ENCODE data around the gene RPL35A.

The RPL35A gene

DNA sequence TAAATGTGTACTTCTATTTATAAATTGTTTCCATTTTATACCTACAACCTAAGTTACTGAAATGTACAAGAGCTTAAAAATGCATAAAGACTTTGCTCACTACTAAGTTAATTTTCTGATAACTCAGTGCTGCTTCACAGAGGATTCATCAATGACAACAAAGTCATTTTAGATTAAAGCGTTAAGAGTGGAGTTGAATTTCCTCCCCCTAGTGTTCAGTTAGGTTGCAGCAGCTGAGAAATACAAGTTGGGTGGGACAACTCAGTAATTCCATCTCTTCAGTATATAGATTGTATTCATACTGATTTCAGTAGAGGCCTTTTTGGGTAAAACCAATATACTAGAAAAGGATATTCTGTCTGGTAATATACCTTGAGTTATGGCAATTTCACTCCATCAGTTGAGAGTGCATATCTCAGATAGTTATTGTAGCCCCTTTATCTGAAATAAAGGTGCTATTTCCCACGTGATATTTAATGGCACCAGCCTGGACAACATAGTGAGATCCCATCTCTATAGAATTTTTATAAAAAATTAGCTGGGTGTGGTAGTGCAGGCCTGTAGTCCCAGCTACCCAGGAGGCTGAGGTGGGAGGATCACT, 6.9 kb upstream of the RPL35A start:
- TF ChIP-seq CTCF (conservative IDR thresholded peaks at IDR 0.05; ENCODE audit: low read depth, low read length) = peak; percentile 86
- H3K4me3 ChIP-seq (ENCODE audit: low read length) = no peak overlapping the region
- DNase-seq (ENCODE audit: low read depth) = no peak

GRCh38 chr3:197949191-197949777, 706 bp upstream of the RPL35A start:
- no peak for TF ChIP-seq CTCF (conservative IDR thresholded peaks at IDR 0.05; ENCODE audit: low read depth, low read length)
- H3K4me3 ChIP-seq (ENCODE audit: low read length) = peak overlapping the region; percentile 86
- no peak for DNase-seq (ENCODE audit: low read depth)

DNA sequence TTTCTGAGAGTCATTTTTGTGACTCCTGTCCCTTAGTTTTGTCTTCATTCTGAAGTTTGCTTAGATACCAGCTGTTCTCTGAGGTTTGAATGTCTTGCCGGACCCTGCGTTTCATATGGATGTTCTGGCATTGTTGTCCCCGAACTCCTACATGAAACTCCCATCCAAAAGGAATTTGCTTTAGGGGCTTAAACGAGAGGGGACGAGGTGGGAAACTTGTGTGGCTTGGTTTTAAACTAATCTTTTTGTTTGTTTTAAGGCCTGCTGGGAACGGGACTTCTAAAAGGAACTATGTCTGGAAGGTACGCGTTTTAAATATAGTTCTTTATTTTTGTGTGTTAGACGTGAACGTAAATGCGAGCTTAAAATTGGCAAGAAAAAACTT, 679 bp downstream of the RPL35A start:
- no peak for TF ChIP-seq CTCF (conservative IDR thresholded peaks at IDR 0.05; ENCODE audit: low read depth, low read length)
- no peak for DNase-seq (ENCODE audit: low read depth)
- peak overlapping the region; percentile 86 for H3K4me3 ChIP-seq (ENCODE audit: low read length)

GRCh38 chr3:197951392-197951990, 1.5 kb downstream of the RPL35A start:
- peak overlapping the region; percentile 86 for H3K4me3 ChIP-seq (ENCODE audit: low read length)
- DNase-seq (ENCODE audit: low read depth) = no peak
- TF ChIP-seq CTCF (conservative IDR thresholded peaks at IDR 0.05; ENCODE audit: low read depth, low read length) = no peak

- H3K4me3 ChIP-seq (ENCODE audit: low read length) = peak overlapping the region; percentile 86
- no peak for TF ChIP-seq CTCF (conservative IDR thresholded peaks at IDR 0.05; ENCODE audit: low read depth, low read length)
- DNase-seq (ENCODE audit: low read depth) = no peak
Observed at GRCh38 chr3:197952440-197952839, 2.5 kb downstream of the RPL35A start.

DNA sequence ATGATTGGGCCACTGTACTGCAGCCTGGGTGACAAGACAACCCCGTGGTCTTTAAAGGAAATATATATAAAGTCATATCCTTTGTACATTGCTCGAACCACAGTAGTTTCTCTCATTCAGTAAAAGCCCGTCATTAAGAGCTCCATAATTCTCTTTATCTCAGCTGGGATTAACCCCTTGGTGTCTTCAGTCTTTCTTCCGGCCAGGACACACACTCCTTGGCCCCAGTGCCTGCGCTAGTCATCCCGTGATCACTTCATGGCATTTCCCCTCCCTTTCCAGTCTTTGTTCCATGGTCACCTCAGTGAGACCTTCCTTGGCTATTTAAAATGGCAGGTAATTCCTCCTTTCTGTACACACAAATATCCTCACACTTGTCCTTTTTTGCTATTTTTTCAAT, 3.3 kb downstream of the RPL35A start:
- TF ChIP-seq CTCF (conservative IDR thresholded peaks at IDR 0.05; ENCODE audit: low read depth, low read length) = no peak
- peak overlapping the region; percentile 21 for H3K4me3 ChIP-seq (ENCODE audit: low read length)
- no peak for DNase-seq (ENCODE audit: low read depth)

- DNase-seq (ENCODE audit: low read depth) = no peak
- H3K4me3 ChIP-seq (ENCODE audit: low read length) = no peak overlapping the region
Observed at GRCh38 chr3:197953881-197954280, 3.9 kb downstream of the RPL35A start.

More at GRCh38 chr3:197953881-197954280, 3.9 kb downstream of the RPL35A start:
- no peak for TF ChIP-seq CTCF (conservative IDR thresholded peaks at IDR 0.05; ENCODE audit: low read depth, low read length)
